A549 (cell line): ENCODE results near the gene PEX7. TPM values are rescaled to one million over a fixed set of nuclear protein-coding genes. Genes with fewer than 3 reads are reported as not detected.

ENCODE experiments used
- ATAC-seq, 2 experiments: fragments of 200-7000 bp in 1 of 2; fragments of >200 bp in 1 of 2; cut with Nextera tagmentation in 1 of 2; cut with Tn5 transposase in 1 of 2; 3 replicates each; pipeline versions ENCODE4 v1.8.0 to v1.9.1; 2018 to 2020; ENCODE audit warnings: mild to moderate bottlenecking in 1 of 2, moderate library complexity in 1 of 2
- CTCF ChIA-PET: fragments of 300-600 bp; sonication (Branson Sonifier 250); formaldehyde crosslinking; extraction: SDS; loops from one replicate; lab custom pipeline; 2021; ENCODE audit warnings: antibody characterized with exemption, inconsistent platforms; lab: Yijun Ruan, JAX
- POLR2A ChIA-PET: fragments of 350-600 bp; formaldehyde crosslinking; extraction: SDS; loops from one replicate; lab custom pipeline; 2021; ENCODE audit warnings: antibody characterized with exemption, inconsistent platforms; lab: Yijun Ruan, JAX
- DNase-seq, 2 experiments: peaks; one replicate each; pipeline versions ENCODE4 v3.0.0 to v3.0.0-alpha.2; 2011 to 2016; ENCODE audit warnings: low read depth in 1 of 2, low spot score in 1 of 2
- FAIRE-seq: peaks from 2 replicates; lab custom pipeline; 2011; peaks lifted over from hg19 to GRCh38; lab: Jason Lieb, UNC
- H3K27ac ChIP-seq, 2 experiments: fragments of >200 bp; sonication (Bioruptor Twin); formaldehyde crosslinking; 3 replicates each; pipeline ENCODE4 v1.5.1; 2016 to 2017
- H3K4me1 ChIP-seq: fragments of >200 bp; sonication (Bioruptor Twin); formaldehyde crosslinking; 3 replicates; pipeline ENCODE4 v1.6.1; 2016
- H3K4me2 ChIP-seq: fragments of >200 bp; sonication (Bioruptor Twin); formaldehyde crosslinking; 3 replicates; pipeline ENCODE4 v1.6.1; 2016
- H3K4me3 ChIP-seq: fragments of >200 bp; sonication (Bioruptor Twin); formaldehyde crosslinking; 3 replicates; pipeline ENCODE4 v1.5.1; 2016
- H3K9me3 ChIP-seq: fragments of >200 bp; sonication (Bioruptor Twin); formaldehyde crosslinking; 3 replicates; pipeline ENCODE4 v1.6.1; 2016
- CEBPB ChIP-seq, 2 experiments: fragments of >200 bp in 1 of 2; sonication (Bioruptor Twin) in 1 of 2; formaldehyde crosslinking in 1 of 2; IDR thresholded peaks; 2 replicates each; pipeline ENCODE4 v1.6.1; 2012 to 2016
- CTCF ChIP-seq: fragments of >200 bp; sonication (Bioruptor Twin); formaldehyde crosslinking; IDR thresholded peaks from 3 replicates; pipeline ENCODE4 v1.5.1; 2016
- E2F6 ChIP-seq: IDR thresholded peaks from 2 replicates; pipeline ENCODE4 v1.6.1; 2012; ENCODE audit warnings: low read depth, borderline replicate concordance
- EHMT2 ChIP-seq: fragments of 200-600 bp; sonication (generic); IDR thresholded peaks from 2 replicates; pipeline ENCODE4 v1.6.1; 2016; ENCODE audit warnings: antibody characterized with exemption, low read depth, mild to moderate bottlenecking, moderate library complexity
- EP300 ChIP-seq, 2 experiments: fragments of >200 bp; sonication (Bioruptor Twin); formaldehyde crosslinking; IDR thresholded peaks; 2 replicates in 1 of 2; 3 replicates in 1 of 2; pipeline ENCODE4 v1.6.1; 2016 to 2017
- FOXS1 ChIP-seq: fragments of 250-450 bp; sonication (Bioruptor Pico); IDR thresholded peaks from 2 replicates; pipeline ENCODE4 v1.5.0; 2020; ENCODE audit warnings: mild to moderate bottlenecking, moderate library complexity
- GATA3 ChIP-seq: IDR thresholded peaks from 2 replicates; pipeline ENCODE4 v1.6.1; 2012; ENCODE audit warnings: borderline replicate concordance
- HMGXB4 ChIP-seq: fragments of 250-450 bp; sonication (Bioruptor Pico); IDR thresholded peaks from 2 replicates; pipeline ENCODE4 v1.5.0; 2021; ENCODE audit warnings: mild to moderate bottlenecking, moderate library complexity, borderline replicate concordance
- JUN ChIP-seq, 2 experiments: fragments of >200 bp; sonication (Bioruptor Twin); formaldehyde crosslinking; IDR thresholded peaks; 2 replicates in 1 of 2; 3 replicates in 1 of 2; pipeline ENCODE4 v1.6.1; 2016 to 2017
- KDM1A ChIP-seq: fragments of 200-600 bp; sonication (generic); IDR thresholded peaks from 2 replicates; pipeline ENCODE4 v1.6.1; 2016; ENCODE audit warnings: low read depth, mild to moderate bottlenecking
- KDM5A ChIP-seq: fragments of 200-600 bp; sonication (generic); IDR thresholded peaks from 2 replicates; pipeline ENCODE4 v1.6.1; 2016; ENCODE audit warnings: antibody characterized with exemption, mild to moderate bottlenecking
- MAFK ChIP-seq: fragments of 450-650 bp; IDR thresholded peaks from 2 replicates; pipeline ENCODE4 v1.6.1; 2014; ENCODE audit not compliant: partially characterized antibody
- MAX ChIP-seq: IDR thresholded peaks from 2 replicates; pipeline ENCODE4 v1.6.1; 2012
- MAZ ChIP-seq: fragments of 150-350 bp; IDR thresholded peaks from 2 replicates; pipeline ENCODE4 v1.6.1; 2014; ENCODE audit warnings: antibody characterized with exemption, low read depth, low read length, borderline replicate concordance
- NFE2L2 ChIP-seq: fragments of 150-350 bp; conservative IDR thresholded peaks from 2 replicates; pipeline ENCODE4 v1.6.1; 2014; ENCODE audit warnings: low read length
- PHF8 ChIP-seq: fragments of 200-600 bp; sonication (generic); IDR thresholded peaks from 2 replicates; pipeline ENCODE4 v1.6.1; 2016; ENCODE audit warnings: low read depth, mild to moderate bottlenecking, antibody characterized with exemption, moderate library complexity, borderline replicate concordance
- POLR2A ChIP-seq: IDR thresholded peaks from 2 replicates; pipeline ENCODE4 v1.6.1; 2012; ENCODE audit warnings: mild to moderate bottlenecking, low read length
- RAD21 ChIP-seq, 2 experiments: fragments of >200 bp in 1 of 2; sonication (Bioruptor Twin) in 1 of 2; formaldehyde crosslinking in 1 of 2; IDR thresholded peaks in 1 of 2; conservative IDR thresholded peaks in 1 of 2; 2 replicates in 1 of 2; 3 replicates in 1 of 2; pipeline ENCODE4 v1.6.1; 2012 to 2018; ENCODE audit warnings: inconsistent platforms in 1 of 2
- RARB ChIP-seq: fragments of 250-450 bp; sonication (Bioruptor Pico); IDR thresholded peaks from 2 replicates; pipeline ENCODE4 v1.8.0; 2021; ENCODE audit warnings: mild to moderate bottlenecking, moderate library complexity
- SMC3 ChIP-seq: fragments of >200 bp; sonication (Bioruptor Twin); formaldehyde crosslinking; IDR thresholded peaks from 3 replicates; pipeline ENCODE4 v1.6.1; 2018; ENCODE audit warnings: inconsistent platforms
- TP53 ChIP-seq: fragments of 250-450 bp; sonication (Bioruptor Pico); IDR thresholded peaks from 2 replicates; pipeline ENCODE4 v1.5.0; 2021; ENCODE audit warnings: mild to moderate bottlenecking, moderate library complexity
- WGBS: methylation state at CpG from one replicate; pipeline ENCODE4 v1.1.6; 2017; ENCODE audit errors: missing lambda C conversion rate; 5-methylcytosine and 5-hydroxymethylcytosine counted together
- polyA plus RNA-seq, 4 experiments: library from polyadenylated mRNA; depleted of rRNA in 3 of 4; stranded (reverse); fragments of >200 nt; fragmentation: RNase III in 1 of 4; extraction: RNeasy Plus Mini Kit Qiagen cat#74134 plus additional on column Dnase treatment in 1 of 4; gene quantifications; 2 replicates in 3 of 4; 3 replicates in 1 of 4; pipeline ENCODE4 v1.2.3, GENCODE V29; 2011 to 2017

PEX7 gene
- polyA plus RNA-seq, 2 of the 4 experiments (the other 2 are of a cell fraction), result 6.9 to 9.6 TPM

GRCh38 chr6:136792410-136793262 is 29.8 kb upstream of the PEX7 start, which contains the start of gene MAP3K5:
TSS of gene MAP3K5 (minus strand) at chr6:136792477. CDS start at chr6:136792157, 320 bp downstream.
- H3K27ac ChIP-seq, result peak within 1 kb of the TSS; percentile 95
- H3K4me1 ChIP-seq, result peaks cover 12% of the 10 kb centered on the region; the same call in 2 of the 3 replicates
- ChIA-PET CTCF (interaction anchor here (0.5 to 5.2 kb wide), 73 partner anchors 9 to 1626 kb away, joined by 3 to 146 read pairs (median 4); partner anchors contain the start of genes MAP7 and SLC35D3), POLR2A (interaction anchor here (0.6 to 1.7 kb wide), 9 partner anchors 18 to 503 kb away, joined by 3 to 15 read pairs (median 4); partner anchors contain the start of gene BCLAF1)
- FAIRE-seq (no peak), ATAC-seq (peak; percentile 87 to 92), DNase-seq (peak; percentile 36 to 84)
- H3K9me3 ChIP-seq, result no peaks in the 10 kb centered on the region
- peak within 1 kb of the TSS; percentile 83 for H3K4me3 ChIP-seq
- peak within 1 kb of the TSS; percentile 75 for H3K4me2 ChIP-seq
- WGBS, result 0% methylated on average over 14 of the region's 89 CpGs
- TF ChIP-seq RARB (CRISPR knock-in tag) (no peak), HMGXB4 (CRISPR knock-in tag) (0 out of 2 replicates have a peak, but pooled peaks have one; percentile 60), EP300 (IDR thresholded peaks at IDR 0.05) (no peak), E2F6 (peak; percentile 47; the same call in 1 of the 2 replicates), NFE2L2 (no peak), CTCF (peak; percentile 57), GATA3 (no peak), KDM5A (no peak), RAD21 (conservative IDR thresholded peaks at IDR 0.05 in 1 of 2, IDR thresholded peaks at IDR 0.05 in 1 of 2) (peak; percentile 78 to 88), MAFK (no peak), EHMT2 (no peak), FOXS1 (CRISPR knock-in tag) (no peak), JUN (IDR thresholded peaks at IDR 0.05) (peak in 1 of 2 experiments; percentile 51; a peak in 2 of 5 replicates), MAX (peak; percentile 68), POLR2A (peak; percentile 30), TP53 (CRISPR knock-in tag) (peak; percentile 29; the same call in 1 of the 2 replicates), SMC3 (peak; percentile 59), PHF8 (peak; percentile 61), CEBPB (IDR thresholded peaks at IDR 0.05) (no peak), KDM1A (no peak), MAZ (no peak)
